K562 (cell line): ENCODE measurements around the gene GCN1. TPM values are rescaled to one million over a fixed set of nuclear protein-coding genes. Genes with fewer than 3 reads are reported as not detected.

Experiments
- ATF7 ChIP-seq: fragments of 450-650 bp; IDR thresholded peaks from 2 replicates; pipeline ENCODE4 v1.7.1; 2014; ENCODE audit warnings: mild to moderate bottlenecking, moderate library complexity
- ERF ChIP-seq: fragments of 450-650 bp; formaldehyde crosslinking; IDR thresholded peaks from 2 replicates; pipeline ENCODE4 v1.4.0; 2020; ENCODE audit warnings: mild to moderate bottlenecking, mixed read lengths
- KDM4B ChIP-seq, 2 experiments: fragments of 450-650 bp in 1 of 2; sonication (generic) in 1 of 2; IDR thresholded peaks; 2 replicates each; pipeline ENCODE4 v1.6.1; 2016 to 2017; ENCODE audit warnings: borderline replicate concordance in 2 of 2, antibody characterized with exemption in 1 of 2, low read depth in 1 of 2, mild to moderate bottlenecking in 1 of 2
- MXD1 ChIP-seq: fragments of 250-450 bp; sonication (Bioruptor Pico); IDR thresholded peaks from 2 replicates; pipeline ENCODE4 v1.8.0; 2021; ENCODE audit warnings: borderline replicate concordance, mild to moderate bottlenecking, moderate library complexity; ENCODE audit not compliant: poor library complexity, severe bottlenecking
- NCOA2 ChIP-seq, 2 experiments: fragments of 450-650 bp; IDR thresholded peaks; 2 replicates each; pipeline ENCODE4 v1.6.1; 2018; ENCODE audit warnings: mild to moderate bottlenecking in 2 of 2, moderate library complexity in 1 of 2; ENCODE audit not compliant: partially characterized antibody in 2 of 2
- NEUROD1 ChIP-seq: fragments of 150-350 bp; IDR thresholded peaks from 2 replicates; pipeline ENCODE4 v1.6.1; 2014; ENCODE audit warnings: borderline replicate concordance, low read length, low read depth; ENCODE audit not compliant: partially characterized antibody
- NFATC3 ChIP-seq: fragments of 450-650 bp; IDR thresholded peaks from 2 replicates; pipeline ENCODE4 v1.6.1; 2017; ENCODE audit warnings: mild to moderate bottlenecking
- PHTF2 ChIP-seq: fragments of 250-450 bp; sonication (Bioruptor Pico); IDR thresholded peaks from 2 replicates; pipeline ENCODE4 v1.5.0; 2021; ENCODE audit warnings: mild to moderate bottlenecking
- PRDM10 ChIP-seq: fragments of 450-650 bp; IDR thresholded peaks from 2 replicates; pipeline ENCODE4 v1.6.1; 2018; ENCODE audit not compliant: partially characterized antibody
- SMARCE1 ChIP-seq: fragments of 450-650 bp; IDR thresholded peaks from 2 replicates; pipeline ENCODE4 v1.7.1; 2016; ENCODE audit warnings: mild to moderate bottlenecking
- SREBF2 ChIP-seq: sonication (generic); formaldehyde crosslinking; IDR thresholded peaks from 2 replicates; pipeline ENCODE4 v1.4.0; 2020; ENCODE audit warnings: mild to moderate bottlenecking, missing genetic modification reagents
- TAF1 ChIP-seq: IDR thresholded peaks from 2 replicates; pipeline ENCODE4 v1.6.1; 2011; ENCODE audit warnings: mild to moderate bottlenecking, low read length, moderate library complexity; ENCODE audit not compliant: insufficient read depth, control insufficient read depth, severe bottlenecking; ENCODE audit errors: extremely low read depth
- ZNF280A ChIP-seq: fragments of 450-650 bp; IDR thresholded peaks from 2 replicates; pipeline ENCODE4 v1.6.1; 2018; ENCODE audit warnings: mild to moderate bottlenecking, low read depth; ENCODE audit not compliant: partially characterized antibody
- ZNF584 ChIP-seq: fragments of 200-800 bp; sonication (Bioruptor generic); IDR thresholded peaks from 2 replicates; pipeline ENCODE4 v1.6.1; 2016; ENCODE audit warnings: low read depth, mild to moderate bottlenecking, missing genetic modification characterization, missing compliant biosample characterization
- ZNF609 ChIP-seq: sonication (generic); formaldehyde crosslinking; IDR thresholded peaks from 2 replicates; pipeline ENCODE4 v1.8.1; 2023; ENCODE audit warnings: missing genetic modification reagents, mild to moderate bottlenecking, borderline replicate concordance
- polyA plus RNA-seq, 8 experiments: library from polyadenylated mRNA; depleted of rRNA in 4 of 8; stranded (reverse) in 5 of 8; unstranded in 3 of 8; fragments of >200 nt; fragmentation: Nextera tagmentation in 2 of 8; fragmentation: Illumina TruSeq in 1 of 8; extraction: Ambion mirVana in 2 of 8; extraction: Trizol in 1 of 8; gene quantifications; 2 replicates each; pipeline versions ENCODE4 v1.2.1 to v1.2.3, GENCODE V29; 2011 to 2014; ENCODE audit warnings: inconsistent platforms in 1 of 8, missing spikeins in 1 of 8
- total RNA-seq, 7 experiments: library from RNA; depleted of rRNA in 6 of 7; stranded (reverse); fragments of >200 nt in 6 of 7; fragmentation: Illumina TruSeq in 2 of 7; extraction: Trizol in 2 of 7; gene quantifications; 2 replicates each; pipeline versions ENCODE4 v1.2.1 to v1.2.3, GENCODE V29; 2011 to 2021; ENCODE audit warnings: low replicate concordance in 1 of 7

GCN1 gene
- total and polyA plus RNA-seq, 9 of the 15 experiments (the other 6 are each of a cell fraction or from before 2014, with no cell fraction given): 11.9 to 190 (median 51.7) TPM

GRCh38 chr12:120199595-120200306 is 5.2 kb upstream of the GCN1 start (continued):
- TF ChIP-seq ZNF609 (CRISPR knock-in tag) (0 out of 2 replicates have a peak, but pooled peaks have one; percentile 3), SMARCE1 (0 out of 2 replicates have a peak, but pooled peaks have one; percentile 27), PRDM10 (peak; percentile 26), ZNF584 (no peak), NCOA2 (IDR thresholded peaks at IDR 0.05; ENCODE audit: partially characterized antibody in 2 of 2) (no peak), NEUROD1 (no peak), SREBF2 (CRISPR knock-in tag) (no peak), NFATC3 (no peak), ATF7 (peak; percentile 28; the same call in 1 of the 2 replicates), PHTF2 (CRISPR knock-in tag) (no peak), ERF (CRISPR knock-in tag) (0 out of 2 replicates have a peak, but pooled peaks have one; percentile 72), KDM4B (IDR thresholded peaks at IDR 0.05; ENCODE audit: borderline replicate concordance in 2 of 2, low read depth in 1 of 2) (no peak), MXD1 (no peak), ZNF280A (no peak), TAF1 (no peak)
